H1 (cell line): ENCODE results near the gene SSBP3. TPM values are rescaled to one million over a fixed set of nuclear protein-coding genes. Genes with fewer than 3 reads are reported as not detected.
A peak's percentile ranks its signal among the peaks of the same experiment; 100 is the strongest.

Experiments
- CTCF ChIA-PET: fragments of 300-600 bp; sonication (Branson Sonifier 250); formaldehyde crosslinking; loops from one replicate; lab custom pipeline; 2021; ENCODE audit not compliant: partially characterized antibody; lab: Charles Lee
- POLR2A ChIA-PET: fragments of 300-600 bp; sonication (Branson Sonifier 250); formaldehyde crosslinking; loops from one replicate; lab custom pipeline; 2021; ENCODE audit warnings: inconsistent platforms; ENCODE audit not compliant: partially characterized antibody; lab: Charles Lee
- DNase-seq, 2 experiments: peaks; one replicate each; pipeline versions ENCODE4 v3.0.0 to v3.0.0-alpha.2; 2010 to 2022; ENCODE audit warnings: low spot score in 2 of 2, low read depth in 1 of 2, mixed read lengths in 1 of 2
- FAIRE-seq: peaks from 2 replicates; lab custom pipeline; 2011; peaks lifted over from hg19 to GRCh38; lab: Jason Lieb, UNC
- H2AFZ ChIP-seq: 2 replicates; pipeline ENCODE4 v1.8.1; 2012; ENCODE audit warnings: low read length, inconsistent platforms
- H2AK5ac ChIP-seq: 2 replicates; pipeline ENCODE4 v1.6.1; 2013; ENCODE audit warnings: low read depth, low read length
- H2BK120ac ChIP-seq: replicated peaks from 2 replicates; pipeline ENCODE3; 2013; ENCODE audit warnings: low read depth, low read length, inconsistent platforms
- H2BK12ac ChIP-seq: 2 replicates; pipeline ENCODE4 v1.6.1; 2013; ENCODE audit warnings: low read depth, low read length
- H2BK15ac ChIP-seq: 2 replicates; pipeline ENCODE4 v1.6.1; 2013; ENCODE audit warnings: low read length
- H2BK20ac ChIP-seq: 2 replicates; pipeline ENCODE4 v1.6.1; 2013; ENCODE audit warnings: low read length
- H2BK5ac ChIP-seq: 2 replicates; pipeline ENCODE4 v1.6.1; 2013; ENCODE audit warnings: low read depth, low read length
- H3K14ac ChIP-seq: 2 replicates; pipeline ENCODE4 v1.6.1; 2013; ENCODE audit warnings: inconsistent platforms; ENCODE audit not compliant: insufficient read length
- H3K18ac ChIP-seq: 2 replicates; pipeline ENCODE4 v1.6.1; 2013; ENCODE audit warnings: low read length; ENCODE audit errors: extremely low read depth
- H3K23ac ChIP-seq: 2 replicates; pipeline ENCODE4 v1.6.1; 2013; ENCODE audit warnings: inconsistent platforms; ENCODE audit not compliant: insufficient read length
- H3K23me2 ChIP-seq: 2 replicates; pipeline ENCODE4 v1.6.1; 2013; ENCODE audit warnings: low read depth, low read length
- H3K27ac ChIP-seq: 2 replicates; pipeline ENCODE4 v1.6.1; 2011; ENCODE audit warnings: low read depth, low read length, inconsistent platforms
- H3K27me3 ChIP-seq, 4 experiments: replicated peaks in 1 of 4; 1 replicate in 1 of 4; 2 replicates in 3 of 4; pipeline versions ENCODE4 v1.6.1 to v1.8.1; 2011 to 2013; ENCODE audit warnings: low read length in 3 of 4, mild to moderate bottlenecking in 3 of 4, inconsistent platforms in 2 of 4, mixed read lengths in 2 of 4, moderate library complexity in 1 of 4; ENCODE audit not compliant: control insufficient read depth in 3 of 4, insufficient read depth in 3 of 4; ENCODE audit errors: extremely low read depth in 1 of 4
- H3K36me3 ChIP-seq, 4 experiments: 2 replicates each; pipeline versions ENCODE4 v1.6.1 to v1.8.1; 2011 to 2013; ENCODE audit warnings: mild to moderate bottlenecking in 4 of 4, low read length in 3 of 4, moderate library complexity in 2 of 4, control low read depth in 1 of 4, inconsistent platforms in 1 of 4; ENCODE audit not compliant: insufficient read depth in 4 of 4, control insufficient read depth in 2 of 4
- H3K4ac ChIP-seq: replicated peaks from 2 replicates; pipeline ENCODE3; 2013; ENCODE audit warnings: low read length, low read depth, mixed read lengths, inconsistent platforms; ENCODE audit not compliant: insufficient read length
- H3K4me1 ChIP-seq, 4 experiments: replicated peaks in 1 of 4; 1 replicate in 1 of 4; 2 replicates in 3 of 4; pipeline versions ENCODE4 v1.6.1 to v1.8.1; 2011 to 2013; ENCODE audit warnings: low read length in 3 of 4, inconsistent platforms in 2 of 4, mixed read lengths in 1 of 4; ENCODE audit not compliant: insufficient read depth in 4 of 4, control insufficient read depth in 3 of 4
- H3K4me2 ChIP-seq, 2 experiments: 2 replicates each; pipeline versions ENCODE4 v1.6.1 to v1.8.1; 2011 to 2013; ENCODE audit warnings: low read depth in 2 of 2, low read length in 2 of 2, control low read depth in 1 of 2, inconsistent platforms in 1 of 2, mild to moderate bottlenecking in 1 of 2; ENCODE audit not compliant: insufficient read depth in 1 of 2
- H3K4me3 ChIP-seq, 4 experiments: fragments of 200-600, 300-600 bp in 1 of 4; sonication (generic), shearing (Covaris generic), sonication (Bioruptor Twin) in 1 of 4; 2 replicates each; pipeline versions ENCODE4 v1.5.1 to v1.8.1; 2011 to 2016; ENCODE audit warnings: low read length in 4 of 4, low read depth in 3 of 4, control low read depth in 2 of 4, inconsistent platforms in 2 of 4, mild to moderate bottlenecking in 2 of 4, mixed read lengths in 1 of 4, moderate library complexity in 1 of 4; ENCODE audit not compliant: insufficient read depth in 2 of 4; ENCODE audit errors: extremely low read depth in 1 of 4
- H3K56ac ChIP-seq: replicated peaks from 2 replicates; pipeline ENCODE3; 2013; ENCODE audit warnings: low read depth, mild to moderate bottlenecking, mixed read lengths, low read length, inconsistent platforms; ENCODE audit not compliant: insufficient read length
- H3K79me1 ChIP-seq: 2 replicates; pipeline ENCODE4 v1.6.1; 2013; ENCODE audit warnings: low read depth, low read length, control low read depth
- H3K79me2 ChIP-seq, 2 experiments: 2 replicates each; pipeline versions ENCODE4 v1.6.1 to v1.8.1; 2012 to 2013; ENCODE audit warnings: low read length in 2 of 2, mild to moderate bottlenecking in 2 of 2, inconsistent platforms in 1 of 2; ENCODE audit not compliant: insufficient read depth in 2 of 2, control insufficient read depth in 1 of 2
- H3K9ac ChIP-seq, 4 experiments: replicated peaks in 1 of 4; 1 replicate in 1 of 4; 2 replicates in 3 of 4; pipeline versions ENCODE4 v1.6.1 to v1.8.1; 2011 to 2013; ENCODE audit warnings: low read depth in 3 of 4, low read length in 3 of 4, control low read depth in 2 of 4, mild to moderate bottlenecking in 2 of 4, moderate library complexity in 2 of 4, inconsistent platforms in 1 of 4; ENCODE audit errors: extremely low read depth in 1 of 4
- H3K9me3 ChIP-seq, 2 experiments: 2 replicates each; pipeline versions ENCODE4 v1.6.1 to v1.8.1; 2012 to 2013; ENCODE audit warnings: mild to moderate bottlenecking in 2 of 2, moderate library complexity in 2 of 2, control low read depth in 1 of 2, inconsistent platforms in 1 of 2, low read depth in 1 of 2, low read length in 1 of 2, mixed read lengths in 1 of 2; ENCODE audit not compliant: insufficient read depth in 2 of 2
- H4K20me1 ChIP-seq, 2 experiments: replicated peaks in 1 of 2; 2 replicates each; pipeline versions ENCODE3 to v1.8.1; 2011 to 2013; ENCODE audit warnings: inconsistent platforms in 2 of 2, low read length in 2 of 2, mild to moderate bottlenecking in 1 of 2; ENCODE audit not compliant: insufficient read depth in 2 of 2, control insufficient read depth in 1 of 2
- H4K5ac ChIP-seq: 2 replicates; pipeline ENCODE4 v1.6.1; 2013; ENCODE audit warnings: low read length, low read depth, mixed read lengths, inconsistent platforms; ENCODE audit not compliant: insufficient read length
- H4K8ac ChIP-seq: 2 replicates; pipeline ENCODE4 v1.8.0; 2013; ENCODE audit warnings: mild to moderate bottlenecking, moderate library complexity, low read length, inconsistent platforms; ENCODE audit not compliant: insufficient read depth; ENCODE audit errors: extremely low read depth
- H4K91ac ChIP-seq: replicated peaks from 2 replicates; pipeline ENCODE3; 2013; ENCODE audit warnings: low read length, mixed read lengths, inconsistent platforms; ENCODE audit not compliant: insufficient read length
- ATF3 ChIP-seq: IDR thresholded peaks from 2 replicates; pipeline ENCODE4 v1.6.1; 2011; ENCODE audit warnings: low read depth, mild to moderate bottlenecking, low read length; ENCODE audit not compliant: insufficient read depth
- EZH2 ChIP-seq: fragments of 200-600 bp; sonication (generic); IDR thresholded peaks from 2 replicates; pipeline ENCODE4 v1.7.1; 2012; ENCODE audit warnings: low read depth, mild to moderate bottlenecking, moderate library complexity, low read length, inconsistent platforms; ENCODE audit not compliant: severe bottlenecking
- HDAC2 ChIP-seq, 2 experiments: fragments of 300-600 bp in 1 of 2; sonication (generic) in 1 of 2; IDR thresholded peaks; 2 replicates each; pipeline ENCODE4 v1.6.1; 2011 to 2012; ENCODE audit warnings: low read depth in 2 of 2, low read length in 2 of 2, mild to moderate bottlenecking in 2 of 2, moderate library complexity in 2 of 2, borderline replicate concordance in 1 of 2, inconsistent platforms in 1 of 2
- MAFK ChIP-seq: IDR thresholded peaks from 2 replicates; pipeline ENCODE4 v1.6.1; 2012; ENCODE audit warnings: low read depth, mild to moderate bottlenecking, improper control_type of control experiment, low read length
- NRF1 ChIP-seq: IDR thresholded peaks from 2 replicates; pipeline ENCODE4 v1.6.1; 2011; ENCODE audit warnings: mild to moderate bottlenecking, low read depth, low read length, improper control_type of control experiment
- YY1 ChIP-seq: IDR thresholded peaks from 2 replicates; pipeline ENCODE4 v1.6.1; 2011; ENCODE audit warnings: low read depth, mild to moderate bottlenecking, low read length
- ZNF274 ChIP-seq: IDR thresholded peaks from 2 replicates; pipeline ENCODE4 v1.7.0; 2012; ENCODE audit warnings: low read length, borderline replicate concordance; ENCODE audit errors: extremely low read depth
- WGBS, 2 experiments: shearing (Covaris generic) in 1 of 2; methylation state at CpG; one replicate each; pipeline versions ENCODE4 v1.1.6 to v1.1.7; 2013 to 2015; ENCODE audit warnings: low lambda C conversion rate in 2 of 2, mixed read lengths in 2 of 2, inconsistent platforms in 1 of 2, low coverage in 1 of 2, missing lambda C conversion rate in 1 of 2; ENCODE audit not compliant: insufficient replicate concordance in 2 of 2, insufficient coverage in 1 of 2, insufficient read length in 1 of 2; ENCODE audit errors: extremely low coverage in 1 of 2, missing lambda C conversion rate in 1 of 2; 5-methylcytosine and 5-hydroxymethylcytosine counted together
- polyA plus RNA-seq, 7 experiments: library from polyadenylated mRNA; depleted of rRNA in 3 of 7; stranded (reverse) in 5 of 7; unstranded in 2 of 7; fragments of >200 nt in 5 of 7; fragments of 200-250 nt in 2 of 7; gene quantifications; 1 replicate in 5 of 7; 2 replicates in 1 of 7; 4 replicates in 1 of 7; pipeline versions ENCODE4 v1.2.1 to v1.2.3, GENCODE V29; 2011 to 2013; ENCODE audit warnings: missing spikeins in 2 of 7, mixed read lengths in 2 of 7
- total RNA-seq: library from RNA; stranded (reverse); fragmentation: NEBNext Ultra II Directional; extraction: Animal tissue kit (Norgen Biotek cat#: 25700); gene quantifications from 2 replicates; pipeline ENCODE4 v1.2.1, GENCODE V29; 2021

The SSBP3 gene
- total and polyA plus RNA-seq, 2 of the 8 experiments (the other 6 are each of a cell fraction or from before 2014, with no cell fraction given): 99.7 to 133 TPM

DNA sequence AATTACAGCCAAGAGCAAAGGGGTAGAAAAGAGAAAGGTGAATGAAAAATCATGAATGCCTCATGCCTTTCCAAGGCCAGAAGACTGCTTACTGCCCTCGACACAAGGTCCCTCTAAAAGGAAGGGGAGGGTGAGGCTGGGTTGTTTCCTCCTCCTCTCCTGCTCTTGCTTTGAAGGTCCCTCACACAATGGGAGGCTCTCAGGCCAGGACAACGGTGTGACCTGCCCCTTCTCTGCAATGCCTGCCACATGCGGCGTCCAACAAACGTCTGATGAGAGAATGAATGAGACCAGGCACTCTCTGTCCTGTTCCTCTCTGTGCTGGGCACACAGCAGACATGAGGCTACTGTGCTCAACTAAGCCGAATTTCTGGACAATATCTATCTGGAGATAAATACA, 51.3 kb downstream of the SSBP3 start:
- DNase-seq (no peak), FAIRE-seq (no peak)
- CTCF ChIA-PET: interaction anchor here (1.4 to 1.5 kb wide), 2 partner anchors 45 to 81 kb away, joined by 4 to 5 read pairs; no protein-coding TSS in a partner anchor
- Histone ChIP-seq H3K18ac (0 out of 2 replicates have a peak overlapping the region, but pooled peaks have one; percentile 10), H2AK5ac (peak overlapping the region; percentile 5; the same call in 1 of the 2 replicates), H3K27ac (no peak overlapping the region), H2AFZ (no peak overlapping the region), H3K14ac (no peak overlapping the region), H3K4ac (no peak overlapping the region), H3K4me2 (peak overlapping the region in 1 of 2 experiments; percentile 21; a peak in 2 of 4 replicates), H2BK120ac (no peak overlapping the region), H3K27me3 (no peaks in the 10 kb centered on the region), H4K5ac (no peak overlapping the region), H3K36me3 (peaks cover 0 to 15% (median 2%) of the 10 kb centered on the region in 4 experiments; a peak in 2 of 8 replicates), H2BK5ac (no peak overlapping the region), H2BK12ac (peak overlapping the region; percentile 52; the same call in 1 of the 2 replicates), H3K4me1 (peaks cover 17 to 57% (median 36%) of the 10 kb centered on the region in 4 experiments), H4K8ac (no peak overlapping the region), H4K91ac (no peak overlapping the region), H3K9me3 (no peaks in the 10 kb centered on the region), H2BK20ac (0 out of 2 replicates have a peak overlapping the region, but pooled peaks have one; percentile 53), H3K4me3 (no peak overlapping the region), H2BK15ac (peak overlapping the region; percentile 25; the same call in 1 of the 2 replicates), H3K79me2 (peaks cover 6 to 100% of the 10 kb centered on the region in 2 experiments), H4K20me1 (peaks cover 29 to 52% of the 10 kb centered on the region in 2 experiments), H3K23me2 (no peaks in the 10 kb centered on the region; the same call in 1 of the 2 replicates), H3K56ac (no peak overlapping the region), H3K23ac (no peak overlapping the region), H3K9ac (no peak overlapping the region), H3K79me1 (peaks cover 47% of the 10 kb centered on the region)
- WGBS, 2 experiments: 67% methylated on average over 6 of the region's 6 CpGs; no CpG with 5 or more reads in 1 of the 2 experiments
- TF ChIP-seq ATF3 (no peak), YY1 (no peak), ZNF274 (no peak), HDAC2 (IDR thresholded peaks at IDR 0.05; ENCODE audit: borderline replicate concordance in 1 of 2, low read depth in 2 of 2, low read length in 2 of 2) (no peak), NRF1 (no peak), MAFK (no peak), EZH2 (no peak)
- POLR2A ChIA-PET: no interaction called here
